Activated T-helper 17 cell treated with anti-CD3 and anti-CD28 coated beads, Interleukin-2, amount 50 U/mL, for 72 hours (primary cell): ENCODE data around the gene DOK3. TPM values are rescaled to one million over a fixed set of nuclear protein-coding genes. Genes with fewer than 3 reads are reported as not detected.

Experiments used
- ATAC-seq: fragments of 150-1000 bp; cut with Tn5 transposase; replicated peaks from 2 replicates; pipeline ENCODE4 v1.10.0; 2021; ENCODE audit warnings: mild to moderate bottlenecking, moderate library complexity
- H3K27ac Mint-ChIP-seq: one replicate; pipeline ENCODE4 v1.8.0; 2022; ENCODE audit warnings: mixed read lengths
- H3K27me3 Mint-ChIP-seq: one replicate; pipeline ENCODE4 v1.8.0; 2022; ENCODE audit warnings: mixed read lengths
- H3K36me3 Mint-ChIP-seq: one replicate; pipeline ENCODE4 v1.8.0; 2022; ENCODE audit warnings: low read depth, mild to moderate bottlenecking, mixed read lengths
- H3K4me1 Mint-ChIP-seq: one replicate; pipeline ENCODE4 v1.8.0; 2022; ENCODE audit warnings: mixed read lengths
- H3K4me3 Mint-ChIP-seq: one replicate; pipeline ENCODE4 v1.8.0; 2022; ENCODE audit warnings: mild to moderate bottlenecking, mixed read lengths
- H3K9me3 Mint-ChIP-seq: one replicate; pipeline ENCODE4 v1.8.0; 2022; ENCODE audit warnings: mixed read lengths
- total RNA-seq, 2 donors: library from RNA; stranded (reverse); gene quantifications; one replicate each; pipeline ENCODE4 v1.2.3, GENCODE V29; 2022

DOK3 gene
- total RNA-seq, 2 donors from 2014 or later: 5.6 to 13.7 TPM

DNA sequence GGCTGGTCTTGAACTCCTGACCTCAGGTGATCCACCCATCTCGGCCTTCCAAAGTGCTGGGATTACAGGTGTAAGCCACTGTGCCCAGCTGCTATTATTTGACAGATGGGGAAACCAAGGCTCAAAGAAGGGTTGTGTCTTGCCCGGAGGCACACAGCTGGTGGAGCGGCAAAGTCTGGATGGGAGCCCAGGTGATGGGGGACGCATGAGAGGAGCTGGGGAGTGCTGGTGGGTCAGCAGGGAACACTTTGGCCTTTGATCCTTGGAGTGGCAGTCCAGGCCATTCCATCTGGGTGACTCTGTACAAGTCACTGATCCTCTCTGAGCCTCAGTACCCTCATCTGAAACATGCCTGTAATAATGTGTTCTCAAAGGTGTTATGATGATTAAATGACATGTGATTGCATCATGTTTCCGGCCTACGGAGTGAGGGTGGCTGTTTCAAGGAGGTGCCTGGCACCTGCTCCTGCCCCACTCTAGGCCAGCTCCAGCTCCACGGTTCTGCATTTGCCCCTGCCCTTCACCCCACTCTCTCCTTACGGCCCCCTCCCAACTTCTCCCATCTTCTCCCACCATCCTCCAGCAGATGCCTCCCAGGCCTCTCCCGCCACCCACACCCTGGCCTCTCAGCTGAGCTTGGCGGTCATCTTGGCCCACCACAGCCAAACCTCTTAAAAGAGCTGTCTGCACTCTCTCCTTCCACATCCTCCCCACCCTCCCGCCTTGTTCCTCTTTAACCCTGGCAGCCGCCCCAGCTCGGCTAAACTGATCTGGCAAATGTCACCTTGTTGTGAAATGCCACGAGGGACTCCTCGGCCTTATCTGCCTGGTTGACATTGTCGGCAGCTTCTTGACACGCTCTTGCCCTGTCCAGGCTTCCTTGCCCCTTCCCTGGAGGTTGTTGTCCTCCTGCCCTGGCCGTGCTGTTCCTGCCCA lies 30.6 kb downstream of the DOK3 start:
- H3K4me3 Mint-ChIP-seq: no peak overlapping the region
- peak overlapping the region; percentile 61 for H3K27ac Mint-ChIP-seq
- H3K36me3 Mint-ChIP-seq: peaks cover 4% of the 10 kb centered on the region
- H3K4me1 Mint-ChIP-seq: peaks cover 14% of the 10 kb centered on the region
- peaks cover 4% of the 10 kb centered on the region for H3K27me3 Mint-ChIP-seq
- H3K9me3 Mint-ChIP-seq: no peaks in the 10 kb centered on the region
- ATAC-seq: peak; percentile 63

DNA sequence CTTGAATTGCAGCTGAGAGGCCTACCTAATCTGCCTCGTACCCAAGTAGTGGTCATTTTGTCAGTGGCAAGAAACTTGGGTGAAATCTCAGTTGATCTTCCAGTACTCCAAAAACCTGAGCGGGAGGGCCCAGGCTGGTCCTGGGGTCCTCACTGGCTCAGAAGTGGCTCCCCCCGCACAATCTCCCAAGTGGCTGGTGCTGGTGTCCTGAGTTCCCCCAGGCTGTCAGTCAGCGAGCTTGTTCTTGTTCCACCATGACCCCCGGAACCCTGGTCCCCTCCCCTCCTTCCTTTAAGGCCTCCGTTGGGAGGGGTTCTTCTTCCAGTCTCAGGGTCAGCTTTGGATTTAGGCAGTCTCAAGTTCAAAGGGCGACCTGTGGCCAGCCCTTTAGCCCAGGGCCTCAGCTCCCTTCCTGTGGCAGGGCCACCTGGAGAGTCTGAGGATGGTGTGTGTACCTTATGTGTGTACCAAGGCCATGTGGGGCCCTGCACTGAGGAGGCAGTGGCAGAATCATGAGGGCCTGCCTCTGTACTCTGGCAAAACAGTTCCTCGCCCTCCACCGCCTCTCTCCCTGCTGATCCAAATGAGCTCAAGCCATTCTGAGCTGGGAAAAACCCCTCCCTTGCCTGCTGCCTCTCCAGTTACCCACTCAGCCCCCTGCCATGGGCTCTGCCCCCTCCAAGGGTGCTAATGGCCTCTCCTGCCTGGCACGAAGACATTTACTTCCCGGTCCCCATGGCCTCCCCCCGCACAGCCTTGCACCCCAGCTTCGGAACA lies 31.7 kb downstream of the DOK3 start:
- peaks cover 5% of the 10 kb centered on the region for H3K36me3 Mint-ChIP-seq

DNA sequence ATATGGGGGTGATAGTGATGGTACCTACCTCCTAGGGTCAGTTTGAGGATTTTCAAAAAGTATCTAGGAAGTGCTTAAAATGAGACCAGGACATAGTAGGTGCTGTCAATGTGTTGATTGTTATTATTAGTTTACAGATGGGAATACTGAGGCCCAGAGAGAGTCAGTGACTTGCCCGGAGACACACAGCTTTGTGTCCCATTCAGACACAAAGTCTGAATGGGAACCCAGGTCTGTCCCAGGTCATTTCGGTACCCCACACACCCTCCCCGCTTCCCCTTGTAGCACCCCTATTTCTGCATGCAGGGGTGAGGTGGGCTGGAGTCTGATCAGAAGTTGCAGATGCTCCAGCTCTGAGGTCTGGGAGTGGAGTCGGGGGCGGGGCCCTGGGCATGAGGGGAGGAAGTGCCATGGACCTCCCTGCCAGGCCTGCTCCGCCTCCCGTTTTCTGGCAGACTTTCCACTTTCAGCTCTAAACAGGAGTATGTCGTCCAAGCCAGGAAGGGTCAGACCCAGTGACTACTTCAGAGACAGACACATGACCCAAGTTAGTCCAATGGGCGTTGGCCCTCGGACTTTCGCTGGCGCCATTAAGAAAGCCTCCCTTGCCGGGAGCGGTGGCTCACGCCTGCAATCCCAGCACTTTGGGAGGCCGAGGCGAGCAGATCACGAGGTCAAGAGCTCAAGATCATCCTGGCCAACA lies 32.9 kb downstream of the DOK3 start:
- H3K36me3 Mint-ChIP-seq: peaks cover 5% of the 10 kb centered on the region
- no peaks in the 10 kb centered on the region for H3K9me3 Mint-ChIP-seq
- no peak for ATAC-seq
- H3K4me3 Mint-ChIP-seq: no peak overlapping the region
- no peak overlapping the region for H3K27ac Mint-ChIP-seq
- H3K27me3 Mint-ChIP-seq: peaks cover 7% of the 10 kb centered on the region
- H3K4me1 Mint-ChIP-seq: peaks cover 17% of the 10 kb centered on the region

More for the DNA sequence above, 31.7 kb downstream of the DOK3 start:
- peaks cover 17% of the 10 kb centered on the region for H3K4me1 Mint-ChIP-seq
- ATAC-seq: no peak
- peak overlapping the region; percentile 56 for H3K27ac Mint-ChIP-seq
- no peaks in the 10 kb centered on the region for H3K9me3 Mint-ChIP-seq
- peaks cover 7% of the 10 kb centered on the region for H3K27me3 Mint-ChIP-seq
- no peak overlapping the region for H3K4me3 Mint-ChIP-seq

DNA sequence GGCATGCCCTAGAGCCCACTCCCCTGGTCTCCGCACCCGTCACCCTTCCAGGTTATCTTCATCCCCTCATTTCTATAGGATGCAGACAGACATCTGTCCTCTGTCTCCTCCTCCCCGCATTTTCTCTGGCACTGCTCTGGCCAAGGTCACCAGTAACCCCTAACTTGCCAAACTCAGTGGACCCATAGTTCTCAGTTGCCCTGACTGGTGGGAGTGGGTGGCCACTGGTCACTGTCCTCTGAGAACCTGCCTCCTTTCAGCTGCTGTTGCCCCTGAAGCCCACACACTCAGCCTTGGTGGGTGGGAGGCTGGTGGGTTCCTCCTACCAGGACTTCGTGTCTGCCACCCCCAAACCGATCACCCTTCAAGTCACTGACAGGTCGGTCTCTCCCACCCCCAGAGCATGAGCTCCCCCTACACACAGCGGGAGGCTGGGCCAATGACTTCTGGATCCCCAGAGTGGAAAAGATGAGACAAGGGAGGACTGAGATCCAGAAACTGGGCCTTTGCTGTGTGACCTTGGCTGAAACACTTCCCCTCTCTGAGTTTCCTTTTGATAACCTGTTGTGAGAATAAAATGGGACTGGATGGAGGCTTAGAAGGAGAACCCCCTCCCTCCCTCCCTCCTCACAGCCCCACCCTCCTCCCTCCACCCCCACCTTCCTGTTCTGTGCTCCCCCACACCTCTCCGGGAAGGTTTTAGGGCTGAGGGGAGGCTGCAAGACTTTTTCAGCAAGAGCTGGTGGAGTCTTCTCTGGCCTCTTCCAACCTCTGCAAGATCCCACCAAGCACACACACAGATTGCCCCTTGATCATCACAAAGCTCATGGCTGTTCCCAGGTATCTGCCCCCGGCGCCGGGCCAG lies 33.8 kb downstream of the DOK3 start:
- H3K27me3 Mint-ChIP-seq: peaks cover 7% of the 10 kb centered on the region
- peaks cover 5% of the 10 kb centered on the region for H3K36me3 Mint-ChIP-seq
- no peak for ATAC-seq
- peaks cover 17% of the 10 kb centered on the region for H3K4me1 Mint-ChIP-seq
- H3K4me3 Mint-ChIP-seq: no peak overlapping the region
- no peak overlapping the region for H3K27ac Mint-ChIP-seq
- no peaks in the 10 kb centered on the region for H3K9me3 Mint-ChIP-seq

DNA sequence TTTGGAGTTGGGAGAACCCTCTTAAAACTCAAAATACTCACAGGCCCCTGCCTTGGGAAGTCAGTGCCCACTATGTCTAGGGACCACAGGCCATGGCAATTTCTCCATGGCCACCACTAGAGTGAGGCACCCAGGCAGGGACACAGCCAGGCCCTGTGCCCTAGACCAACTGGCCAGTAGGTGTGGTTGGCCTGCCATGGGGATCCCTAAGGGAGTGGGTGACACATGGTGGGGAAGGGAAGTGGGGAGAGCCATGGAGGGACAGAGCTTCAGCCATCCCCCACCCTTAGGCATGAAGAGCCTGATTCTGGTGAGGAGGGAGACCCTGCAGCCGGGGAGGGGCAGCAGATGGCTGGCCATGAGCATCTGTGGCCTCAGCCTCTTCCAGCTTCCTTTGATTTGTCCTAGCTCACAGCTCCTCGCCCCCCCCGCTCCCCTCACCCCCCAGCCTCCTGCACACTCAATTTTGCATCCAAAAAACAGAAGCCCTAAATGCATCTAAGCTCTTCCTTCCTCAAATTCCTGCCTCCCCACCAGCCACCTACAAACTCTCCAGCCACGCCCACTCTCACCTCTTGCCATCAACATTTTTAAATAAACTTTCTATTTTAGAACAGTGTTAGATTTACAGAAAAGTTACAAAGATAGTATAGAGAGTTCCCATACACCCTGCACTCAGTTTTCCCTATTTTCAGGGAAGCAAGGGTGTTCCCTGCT lies 34.6 kb downstream of the DOK3 start:
- Mint-ChIP-seq H3K4me3 (peak overlapping the region; percentile 78), H3K4me1 (peaks cover 17% of the 10 kb centered on the region), H3K36me3 (peaks cover 5% of the 10 kb centered on the region), H3K9me3 (no peaks in the 10 kb centered on the region), H3K27ac (no peak overlapping the region), H3K27me3 (peaks cover 7% of the 10 kb centered on the region)
- ATAC-seq: no peak

DNA sequence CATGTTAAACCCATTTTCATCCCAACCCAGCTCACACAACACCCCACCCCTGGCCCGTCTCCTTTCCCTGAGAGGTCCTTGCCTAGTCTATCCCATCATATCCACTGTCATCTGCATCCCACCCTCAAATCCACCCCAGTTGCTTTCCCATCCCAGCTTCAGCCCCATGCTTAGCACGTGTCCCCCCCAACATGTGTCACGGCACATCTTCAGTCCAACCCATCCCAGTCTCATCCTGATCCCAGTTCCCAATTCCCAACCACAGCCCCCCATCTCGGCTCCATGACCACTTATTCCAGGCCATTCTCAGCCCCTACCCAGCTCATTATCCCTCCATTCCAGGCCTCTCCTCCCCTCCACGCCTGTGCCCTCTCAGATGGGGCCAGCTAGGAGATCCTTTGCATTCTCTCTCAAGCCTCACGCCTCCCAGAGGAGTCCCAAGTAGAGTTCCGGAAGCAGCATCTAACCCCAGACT lies 35.6 kb downstream of the DOK3 start:
- ATAC-seq: no peak
- Mint-ChIP-seq H3K36me3 (peaks cover 5% of the 10 kb centered on the region), H3K4me3 (peak overlapping the region; percentile 78), H3K27ac (peak overlapping the region; percentile 25), H3K4me1 (peaks cover 17% of the 10 kb centered on the region), H3K27me3 (peaks cover 7% of the 10 kb centered on the region), H3K9me3 (no peaks in the 10 kb centered on the region)

DNA sequence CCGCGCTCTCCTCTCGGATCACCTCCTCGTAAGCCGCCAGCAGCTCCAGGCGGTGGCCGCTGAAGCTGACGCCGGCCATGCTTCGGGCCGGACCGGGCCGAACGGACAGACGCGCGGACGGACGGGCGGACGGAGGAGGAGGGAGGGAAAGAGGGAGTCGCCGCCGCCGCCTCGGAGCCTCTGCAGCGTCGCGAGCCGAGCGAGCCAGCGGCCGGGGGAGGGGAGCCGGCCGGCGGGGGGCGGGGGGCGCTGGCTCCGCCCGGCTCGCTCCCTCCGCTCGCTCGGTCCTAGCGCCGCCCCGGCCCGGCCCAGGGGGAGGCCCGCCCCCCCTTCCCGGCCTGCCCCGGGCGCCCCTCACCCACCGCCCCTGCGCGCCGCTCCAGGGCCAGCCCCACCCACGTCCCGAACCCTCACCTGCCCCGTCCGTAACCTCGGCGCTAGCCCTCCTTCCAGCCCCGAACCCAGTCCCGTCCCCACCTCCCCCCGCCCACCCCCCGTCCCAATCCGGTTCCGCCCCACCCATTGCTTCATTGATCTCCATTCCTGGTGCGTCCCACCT lies 36.1 kb downstream of the DOK3 start, which contains the start of gene DBN1:
DBN1 (minus strand) TSS at position 192 of the 559 bp plus-strand sequence; CDS start at position 79, 113 bp downstream.
- Mint-ChIP-seq H3K36me3 (peaks cover 5% of the 10 kb centered on the region), H3K4me3 (peak within 1 kb of the TSS; percentile 78), H3K27ac (peak within 1 kb of the TSS; percentile 25), H3K27me3 (peaks cover 7% of the 10 kb centered on the region), H3K9me3 (no peaks in the 10 kb centered on the region), H3K4me1 (peaks cover 17% of the 10 kb centered on the region)
- no peak for ATAC-seq

DNA sequence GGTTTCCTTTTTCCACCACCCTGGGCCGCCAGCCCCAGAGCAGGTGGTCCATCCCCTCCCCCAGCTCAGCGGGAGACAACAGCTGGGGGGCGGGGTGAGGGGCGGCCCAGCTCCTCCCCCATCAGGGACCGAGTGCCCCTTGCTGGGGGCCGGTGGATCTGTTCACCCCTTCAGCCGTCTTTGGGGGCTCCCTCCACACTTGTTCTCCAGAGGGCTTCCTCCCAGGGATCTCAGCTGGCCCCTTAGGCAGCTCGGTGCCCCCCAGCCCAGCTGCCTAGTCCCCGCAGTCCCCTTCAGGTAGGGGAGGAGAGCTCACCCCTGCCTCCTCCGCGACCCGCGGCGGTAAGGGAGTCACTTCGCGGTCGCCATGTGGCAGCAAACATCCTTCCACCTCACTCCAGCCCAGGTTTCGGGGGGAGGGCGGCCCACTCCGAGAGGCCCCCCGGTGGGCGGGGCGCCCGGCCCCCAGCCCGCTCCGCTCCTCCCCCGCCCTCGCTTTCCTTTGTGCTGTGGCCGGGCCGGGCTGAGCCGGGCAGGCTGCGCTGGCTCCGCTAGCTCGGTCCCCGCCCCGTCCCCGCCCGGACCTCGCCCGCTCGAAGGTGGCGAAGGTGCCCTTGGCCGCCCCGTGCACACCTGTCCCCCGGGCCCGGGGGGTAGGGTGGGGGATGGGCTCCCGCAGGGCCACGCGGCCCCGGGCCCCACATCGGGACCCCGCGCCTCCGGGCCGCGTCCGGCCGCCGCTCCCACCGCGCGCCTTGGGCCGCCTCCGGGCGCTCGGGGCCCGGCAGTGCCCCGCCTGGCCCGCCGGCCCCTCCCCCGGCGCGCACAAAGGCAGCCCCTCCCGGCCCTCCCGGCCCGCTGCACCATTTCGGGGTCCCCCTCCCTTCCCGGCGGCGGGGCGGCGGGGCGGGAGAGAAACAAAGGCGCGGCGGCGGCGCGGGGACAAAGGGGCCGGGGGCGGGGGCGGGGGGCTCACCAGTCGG lies 36.9 kb downstream of the DOK3 start:
- Mint-ChIP-seq H3K27me3 (peaks cover 7% of the 10 kb centered on the region), H3K4me1 (peaks cover 17% of the 10 kb centered on the region), H3K27ac (no peak overlapping the region), H3K9me3 (no peaks in the 10 kb centered on the region), H3K36me3 (peaks cover 5% of the 10 kb centered on the region), H3K4me3 (no peak overlapping the region)
- peak; percentile 58 for ATAC-seq

DNA sequence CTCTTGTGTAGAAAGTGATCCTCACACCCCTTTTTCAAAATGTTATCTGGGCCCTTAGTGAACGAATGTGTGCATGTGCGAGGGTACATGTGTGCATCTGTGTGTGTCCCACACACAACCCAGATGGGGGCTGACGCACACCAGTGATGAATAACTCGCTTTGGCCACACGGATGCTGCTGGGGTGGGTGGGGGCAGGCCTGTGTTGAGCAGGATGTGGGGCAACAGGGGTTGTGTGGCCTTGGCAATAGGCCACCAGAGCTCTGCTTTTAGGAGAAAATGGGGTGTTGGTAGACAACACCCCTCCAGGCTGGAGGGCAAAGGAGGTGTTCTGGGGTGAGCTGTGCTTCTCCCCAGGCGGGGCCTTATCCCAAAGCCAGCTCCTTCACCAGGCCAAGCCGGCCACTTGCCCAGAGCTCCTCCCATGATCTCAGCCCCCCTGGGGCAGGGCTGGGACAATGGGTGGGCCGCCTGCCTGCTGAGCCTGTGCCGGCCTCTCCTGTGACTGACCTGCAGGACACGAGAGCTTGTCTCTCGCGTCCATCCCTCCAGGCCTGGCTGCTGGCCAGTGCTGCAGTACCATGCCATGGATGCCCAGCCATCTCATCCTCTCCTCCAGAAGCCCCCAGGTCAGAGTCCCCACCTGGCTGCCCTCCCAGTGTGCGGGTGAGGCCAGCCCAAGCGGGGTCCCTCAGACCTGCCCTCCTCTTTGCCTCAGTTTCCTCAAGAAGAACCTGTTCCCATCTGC lies 37.8 kb downstream of the DOK3 start:
- Mint-ChIP-seq H3K4me3 (no peak overlapping the region), H3K4me1 (peaks cover 17% of the 10 kb centered on the region), H3K36me3 (peaks cover 5% of the 10 kb centered on the region), H3K9me3 (no peaks in the 10 kb centered on the region), H3K27me3 (peaks cover 7% of the 10 kb centered on the region), H3K27ac (no peak overlapping the region)
- ATAC-seq: peak; percentile 38

DNA sequence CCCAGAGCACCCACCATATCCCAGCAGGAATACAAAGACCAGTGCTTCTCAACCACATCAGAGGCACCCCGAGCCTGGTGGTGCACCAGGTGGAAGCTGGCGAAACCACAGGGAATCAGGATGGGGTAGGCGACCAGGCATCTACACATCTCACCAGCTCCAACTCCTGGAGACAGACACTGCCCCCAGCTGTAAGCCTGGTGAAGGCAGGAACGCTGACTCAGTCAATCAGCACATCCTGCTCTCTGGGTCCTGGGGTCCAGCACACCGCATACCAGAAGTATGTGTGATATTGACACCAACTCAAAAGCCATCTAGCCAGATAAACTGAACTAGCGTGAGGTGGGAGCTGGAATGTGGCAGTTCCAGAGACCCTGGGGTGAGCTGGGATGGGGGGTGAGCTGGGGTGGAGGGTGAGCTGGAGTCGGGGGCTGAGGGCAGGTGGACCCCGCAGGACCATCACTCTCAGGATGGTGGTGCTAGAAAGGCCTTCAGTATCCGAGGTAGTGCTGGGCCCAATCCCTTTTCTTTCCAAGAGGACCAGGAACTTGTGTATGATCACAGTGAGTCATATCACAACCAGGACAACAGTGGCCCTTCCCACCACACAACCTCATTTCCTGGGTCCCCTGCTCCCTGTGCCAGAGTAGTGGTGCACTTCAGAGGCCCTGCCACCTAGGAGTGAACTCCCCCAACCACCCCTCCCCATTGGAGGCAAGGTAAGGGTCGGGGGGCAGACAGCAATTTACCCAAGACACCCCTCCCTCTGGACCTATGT lies 38.7 kb downstream of the DOK3 start:
- Mint-ChIP-seq H3K4me3 (no peak overlapping the region), H3K27me3 (peaks cover 7% of the 10 kb centered on the region), H3K9me3 (no peaks in the 10 kb centered on the region), H3K36me3 (peaks cover 5% of the 10 kb centered on the region), H3K27ac (no peak overlapping the region), H3K4me1 (peaks cover 12% of the 10 kb centered on the region)
- ATAC-seq: peak; percentile 16
